ENCODE measurements around the gene MTHFD1L.
"Not testable (repeated sequence)": the region's sequence is repeated elsewhere in the genome, so short reads cannot be mapped to it uniquely, and the experiment has no call there.

MTHFD1L gene

GRCh38 chr6:151043944-151044343, 178.4 kb downstream of the MTHFD1L start:
- in situ Hi-C loops (cut with HindIII; ENCODE audit: low sequenced_read_pairs): no loop called here
- no peak for DNase-seq (ENCODE audit: low read depth, low spot score)
- H3K4me3 ChIP-seq (ENCODE audit: low read depth, low read length): no peak overlapping the region
- TF ChIP-seq CTCF (IDR thresholded peaks at IDR 0.05; ENCODE audit: low read depth, low read length): no peak

- TF ChIP-seq CTCF (IDR thresholded peaks at IDR 0.05; ENCODE audit: low read depth, low read length): no peak
- H3K4me3 ChIP-seq (ENCODE audit: low read depth, low read length): peak overlapping the region; percentile 0
- DNase-seq (ENCODE audit: low read depth, low spot score): peak; percentile 97
These were observed 179.3 kb downstream of the MTHFD1L start for GRCh38 chr6:151044465-151045441.

GRCh38 chr6:151045511-151046222, 180.2 kb downstream of the MTHFD1L start:
- H3K4me3 ChIP-seq (ENCODE audit: low read depth, low read length); in situ Hi-C loops (cut with HindIII; ENCODE audit: low sequenced_read_pairs): not testable (repeated sequence)
- DNase-seq (ENCODE audit: low read depth, low spot score): peak; percentile 76

More at GRCh38 chr6:151044465-151045441, 179.3 kb downstream of the MTHFD1L start:
- in situ Hi-C loops (cut with HindIII; ENCODE audit: low sequenced_read_pairs): no loop called here

GRCh38 chr6:151051164-151051563, 185.7 kb downstream of the MTHFD1L start:
- DNase-seq (ENCODE audit: low read depth, low spot score): no peak
- in situ Hi-C loops (cut with HindIII; ENCODE audit: low sequenced_read_pairs): no loop called here
- H3K4me3 ChIP-seq (ENCODE audit: low read depth, low read length): no peak overlapping the region

GRCh38 chr6:151052021-151052646, 186.6 kb downstream of the MTHFD1L start:
- DNase-seq (ENCODE audit: low read depth, low spot score): no peak
- in situ Hi-C loops (cut with HindIII; ENCODE audit: low sequenced_read_pairs): no loop called here
- no peak for TF ChIP-seq CTCF (IDR thresholded peaks at IDR 0.05; ENCODE audit: low read depth, low read length)
- H3K4me3 ChIP-seq (ENCODE audit: low read depth, low read length): no peak overlapping the region

More at GRCh38 chr6:151051164-151051563, 185.7 kb downstream of the MTHFD1L start:
- no peak for TF ChIP-seq CTCF (IDR thresholded peaks at IDR 0.05; ENCODE audit: low read depth, low read length)

GRCh38 chr6:151054306-151054705, 188.8 kb downstream of the MTHFD1L start:
- peak; percentile 76 for DNase-seq (ENCODE audit: low read depth, low spot score)
- no peak overlapping the region for H3K4me3 ChIP-seq (ENCODE audit: low read depth, low read length)
- TF ChIP-seq CTCF (IDR thresholded peaks at IDR 0.05; ENCODE audit: low read depth, low read length): no peak
- in situ Hi-C loops (cut with HindIII; ENCODE audit: low sequenced_read_pairs): no loop called here

Measured in astrocyte of the spinal cord (primary cell).